Astrocyte (in vitro differentiated cells and primary cell): ENCODE results near the gene PLIN4.

Source experiments
- EZH2 ChIP-seq: IDR thresholded peaks from 2 replicates; pipeline ENCODE4 v1.6.1; 2012; ENCODE audit warnings: mild to moderate bottlenecking, low read length, inconsistent platforms; ENCODE audit not compliant: insufficient read depth
- TF ChIP-seq, protein P1 (sequence below): IDR thresholded peaks from 2 replicates; pipeline ENCODE4 v1.5.1; 2011; ENCODE audit warnings: low read depth, mild to moderate bottlenecking, inconsistent platforms, low read length, moderate library complexity; ENCODE audit not compliant: insufficient read depth

DNA sequence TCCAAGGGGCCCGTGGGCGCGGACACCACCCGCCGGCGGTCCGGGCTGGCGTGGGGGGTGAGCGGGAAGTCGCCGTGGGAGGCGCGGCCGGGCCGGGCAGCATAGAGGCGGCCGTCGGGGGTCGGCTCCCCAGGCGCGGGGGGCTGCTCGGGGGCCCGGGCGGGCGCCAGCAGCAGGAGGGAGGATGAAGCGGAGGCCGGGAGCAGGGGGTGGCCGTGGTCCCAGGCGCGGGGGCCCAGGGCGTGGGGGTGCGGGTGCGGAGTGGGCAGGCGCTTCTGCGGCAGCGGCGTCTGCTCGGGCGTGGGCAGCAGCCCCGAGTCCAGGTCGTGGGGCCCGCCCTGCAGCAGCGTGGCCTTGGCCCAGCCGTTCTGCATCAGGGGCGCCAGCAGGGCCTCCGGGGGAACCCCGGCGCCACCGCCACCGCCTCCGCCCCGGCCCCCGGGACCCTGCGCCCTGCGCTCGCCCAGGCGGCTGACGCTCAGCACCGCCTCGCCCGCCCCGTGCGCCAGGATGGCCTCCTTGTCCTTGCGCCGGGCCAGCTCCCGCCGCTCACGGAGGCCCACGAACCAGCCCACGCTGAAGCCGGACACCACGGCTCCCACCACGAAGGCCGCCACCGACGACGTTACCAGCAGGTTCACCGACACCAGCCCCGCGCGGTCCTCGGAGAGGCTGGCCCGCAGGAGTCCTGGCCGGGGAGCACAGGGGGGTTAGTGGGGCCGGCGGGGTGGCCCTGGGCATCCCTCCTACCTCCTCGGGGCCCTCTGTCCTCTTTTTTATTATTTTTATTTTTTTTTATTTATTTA is 25.8 kb upstream of the PLIN4 start:
- TF ChIP-seq, protein P1, sequence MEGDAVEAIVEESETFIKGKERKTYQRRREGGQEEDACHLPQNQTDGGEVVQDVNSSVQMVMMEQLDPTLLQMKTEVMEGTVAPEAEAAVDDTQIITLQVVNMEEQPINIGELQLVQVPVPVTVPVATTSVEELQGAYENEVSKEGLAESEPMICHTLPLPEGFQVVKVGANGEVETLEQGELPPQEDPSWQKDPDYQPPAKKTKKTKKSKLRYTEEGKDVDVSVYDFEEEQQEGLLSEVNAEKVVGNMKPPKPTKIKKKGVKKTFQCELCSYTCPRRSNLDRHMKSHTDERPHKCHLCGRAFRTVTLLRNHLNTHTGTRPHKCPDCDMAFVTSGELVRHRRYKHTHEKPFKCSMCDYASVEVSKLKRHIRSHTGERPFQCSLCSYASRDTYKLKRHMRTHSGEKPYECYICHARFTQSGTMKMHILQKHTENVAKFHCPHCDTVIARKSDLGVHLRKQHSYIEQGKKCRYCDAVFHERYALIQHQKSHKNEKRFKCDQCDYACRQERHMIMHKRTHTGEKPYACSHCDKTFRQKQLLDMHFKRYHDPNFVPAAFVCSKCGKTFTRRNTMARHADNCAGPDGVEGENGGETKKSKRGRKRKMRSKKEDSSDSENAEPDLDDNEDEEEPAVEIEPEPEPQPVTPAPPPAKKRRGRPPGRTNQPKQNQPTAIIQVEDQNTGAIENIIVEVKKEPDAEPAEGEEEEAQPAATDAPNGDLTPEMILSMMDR = no peak
- TF ChIP-seq EZH2 = no peak
